Measurements from ENCODE around the gene SGO1.

DNA sequence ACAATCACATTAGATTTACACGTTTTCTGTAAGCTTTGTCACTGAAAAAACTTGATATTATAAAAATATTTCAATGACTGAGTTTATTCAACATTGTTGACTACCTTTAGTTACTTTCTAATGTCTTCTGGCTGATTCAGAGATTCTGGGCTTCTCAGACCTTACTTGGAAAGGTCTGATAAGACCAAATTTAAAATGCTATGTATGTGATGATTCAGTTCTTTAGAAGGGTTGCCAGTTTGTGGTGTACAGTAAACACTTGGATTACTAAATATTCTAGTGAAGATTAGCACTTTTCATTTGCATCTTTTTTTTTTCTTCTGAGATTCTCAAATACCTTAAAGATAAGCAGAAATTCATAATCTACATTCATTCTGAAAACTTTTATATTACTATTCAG lies 49.8 kb downstream of the SGO1 start:
- TF ChIP-seq, protein P1, sequence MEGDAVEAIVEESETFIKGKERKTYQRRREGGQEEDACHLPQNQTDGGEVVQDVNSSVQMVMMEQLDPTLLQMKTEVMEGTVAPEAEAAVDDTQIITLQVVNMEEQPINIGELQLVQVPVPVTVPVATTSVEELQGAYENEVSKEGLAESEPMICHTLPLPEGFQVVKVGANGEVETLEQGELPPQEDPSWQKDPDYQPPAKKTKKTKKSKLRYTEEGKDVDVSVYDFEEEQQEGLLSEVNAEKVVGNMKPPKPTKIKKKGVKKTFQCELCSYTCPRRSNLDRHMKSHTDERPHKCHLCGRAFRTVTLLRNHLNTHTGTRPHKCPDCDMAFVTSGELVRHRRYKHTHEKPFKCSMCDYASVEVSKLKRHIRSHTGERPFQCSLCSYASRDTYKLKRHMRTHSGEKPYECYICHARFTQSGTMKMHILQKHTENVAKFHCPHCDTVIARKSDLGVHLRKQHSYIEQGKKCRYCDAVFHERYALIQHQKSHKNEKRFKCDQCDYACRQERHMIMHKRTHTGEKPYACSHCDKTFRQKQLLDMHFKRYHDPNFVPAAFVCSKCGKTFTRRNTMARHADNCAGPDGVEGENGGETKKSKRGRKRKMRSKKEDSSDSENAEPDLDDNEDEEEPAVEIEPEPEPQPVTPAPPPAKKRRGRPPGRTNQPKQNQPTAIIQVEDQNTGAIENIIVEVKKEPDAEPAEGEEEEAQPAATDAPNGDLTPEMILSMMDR (optimal IDR thresholded peaks at IDR 0.05 in 1 of 3, IDR thresholded peaks at IDR 0.05 in 1 of 3, conservative IDR thresholded peaks at IDR 0.05 in 1 of 3; ENCODE audit: extremely low read depth in 1 of 3, insufficient read depth in 2 of 3, low read length in 3 of 3): no peak
- TF ChIP-seq EZH2 (IDR thresholded peaks at IDR 0.05; ENCODE audit: low read length): no peak

Data from keratinocyte (primary cell).